H1 (cell line): Measurements from ENCODE around the gene KRT81. TPM values are rescaled to one million over a fixed set of nuclear protein-coding genes. Genes with fewer than 3 reads are reported as not detected.

Source experiments
- CTCF ChIA-PET: fragments of 300-600 bp; sonication (Branson Sonifier 250); formaldehyde crosslinking; loops from one replicate; lab custom pipeline; 2021; ENCODE audit not compliant: partially characterized antibody; lab: Charles Lee
- POLR2A ChIA-PET: fragments of 300-600 bp; sonication (Branson Sonifier 250); formaldehyde crosslinking; loops from one replicate; lab custom pipeline; 2021; ENCODE audit warnings: inconsistent platforms; ENCODE audit not compliant: partially characterized antibody; lab: Charles Lee
- DNase-seq, 2 experiments: peaks; one replicate each; pipeline versions ENCODE4 v3.0.0 to v3.0.0-alpha.2; 2010 to 2022; ENCODE audit warnings: low spot score in 2 of 2, low read depth in 1 of 2, mixed read lengths in 1 of 2
- FAIRE-seq: peaks from 2 replicates; lab custom pipeline; 2011; peaks lifted over from hg19 to GRCh38; lab: Jason Lieb, UNC
- H2AFZ ChIP-seq: 2 replicates; pipeline ENCODE4 v1.8.1; 2012; ENCODE audit warnings: low read length, inconsistent platforms
- H2AK5ac ChIP-seq: 2 replicates; pipeline ENCODE4 v1.6.1; 2013; ENCODE audit warnings: low read depth, low read length
- H2BK120ac ChIP-seq: replicated peaks from 2 replicates; pipeline ENCODE3; 2013; ENCODE audit warnings: low read depth, low read length, inconsistent platforms
- H2BK12ac ChIP-seq: 2 replicates; pipeline ENCODE4 v1.6.1; 2013; ENCODE audit warnings: low read depth, low read length
- H2BK15ac ChIP-seq: 2 replicates; pipeline ENCODE4 v1.6.1; 2013; ENCODE audit warnings: low read length
- H2BK20ac ChIP-seq: 2 replicates; pipeline ENCODE4 v1.6.1; 2013; ENCODE audit warnings: low read length
- H2BK5ac ChIP-seq: 2 replicates; pipeline ENCODE4 v1.6.1; 2013; ENCODE audit warnings: low read depth, low read length
- H3K14ac ChIP-seq: 2 replicates; pipeline ENCODE4 v1.6.1; 2013; ENCODE audit warnings: inconsistent platforms; ENCODE audit not compliant: insufficient read length
- H3K18ac ChIP-seq: 2 replicates; pipeline ENCODE4 v1.6.1; 2013; ENCODE audit warnings: low read length; ENCODE audit errors: extremely low read depth
- H3K23ac ChIP-seq: 2 replicates; pipeline ENCODE4 v1.6.1; 2013; ENCODE audit warnings: inconsistent platforms; ENCODE audit not compliant: insufficient read length
- H3K23me2 ChIP-seq: 2 replicates; pipeline ENCODE4 v1.6.1; 2013; ENCODE audit warnings: low read depth, low read length
- H3K27ac ChIP-seq: 2 replicates; pipeline ENCODE4 v1.6.1; 2011; ENCODE audit warnings: low read depth, low read length, inconsistent platforms
- H3K27me3 ChIP-seq, 4 experiments: replicated peaks in 1 of 4; 1 replicate in 1 of 4; 2 replicates in 3 of 4; pipeline versions ENCODE4 v1.6.1 to v1.8.1; 2011 to 2013; ENCODE audit warnings: low read length in 3 of 4, mild to moderate bottlenecking in 3 of 4, inconsistent platforms in 2 of 4, mixed read lengths in 2 of 4, moderate library complexity in 1 of 4; ENCODE audit not compliant: control insufficient read depth in 3 of 4, insufficient read depth in 3 of 4; ENCODE audit errors: extremely low read depth in 1 of 4
- H3K36me3 ChIP-seq, 4 experiments: 2 replicates each; pipeline versions ENCODE4 v1.6.1 to v1.8.1; 2011 to 2013; ENCODE audit warnings: mild to moderate bottlenecking in 4 of 4, low read length in 3 of 4, moderate library complexity in 2 of 4, control low read depth in 1 of 4, inconsistent platforms in 1 of 4; ENCODE audit not compliant: insufficient read depth in 4 of 4, control insufficient read depth in 2 of 4
- H3K4ac ChIP-seq: replicated peaks from 2 replicates; pipeline ENCODE3; 2013; ENCODE audit warnings: low read length, low read depth, mixed read lengths, inconsistent platforms; ENCODE audit not compliant: insufficient read length
- H3K4me1 ChIP-seq, 4 experiments: replicated peaks in 1 of 4; 1 replicate in 1 of 4; 2 replicates in 3 of 4; pipeline versions ENCODE4 v1.6.1 to v1.8.1; 2011 to 2013; ENCODE audit warnings: low read length in 3 of 4, inconsistent platforms in 2 of 4, mixed read lengths in 1 of 4; ENCODE audit not compliant: insufficient read depth in 4 of 4, control insufficient read depth in 3 of 4
- H3K4me2 ChIP-seq, 2 experiments: 2 replicates each; pipeline versions ENCODE4 v1.6.1 to v1.8.1; 2011 to 2013; ENCODE audit warnings: low read depth in 2 of 2, low read length in 2 of 2, control low read depth in 1 of 2, inconsistent platforms in 1 of 2, mild to moderate bottlenecking in 1 of 2; ENCODE audit not compliant: insufficient read depth in 1 of 2
- H3K4me3 ChIP-seq, 4 experiments: fragments of 200-600, 300-600 bp in 1 of 4; sonication (generic), shearing (Covaris generic), sonication (Bioruptor Twin) in 1 of 4; 2 replicates each; pipeline versions ENCODE4 v1.5.1 to v1.8.1; 2011 to 2016; ENCODE audit warnings: low read length in 4 of 4, low read depth in 3 of 4, control low read depth in 2 of 4, inconsistent platforms in 2 of 4, mild to moderate bottlenecking in 2 of 4, mixed read lengths in 1 of 4, moderate library complexity in 1 of 4; ENCODE audit not compliant: insufficient read depth in 2 of 4; ENCODE audit errors: extremely low read depth in 1 of 4
- H3K56ac ChIP-seq: replicated peaks from 2 replicates; pipeline ENCODE3; 2013; ENCODE audit warnings: low read depth, mild to moderate bottlenecking, mixed read lengths, low read length, inconsistent platforms; ENCODE audit not compliant: insufficient read length
- H3K79me1 ChIP-seq: 2 replicates; pipeline ENCODE4 v1.6.1; 2013; ENCODE audit warnings: low read depth, low read length, control low read depth
- H3K79me2 ChIP-seq, 2 experiments: 2 replicates each; pipeline versions ENCODE4 v1.6.1 to v1.8.1; 2012 to 2013; ENCODE audit warnings: low read length in 2 of 2, mild to moderate bottlenecking in 2 of 2, inconsistent platforms in 1 of 2; ENCODE audit not compliant: insufficient read depth in 2 of 2, control insufficient read depth in 1 of 2
- H3K9ac ChIP-seq, 4 experiments: replicated peaks in 1 of 4; 1 replicate in 1 of 4; 2 replicates in 3 of 4; pipeline versions ENCODE4 v1.6.1 to v1.8.1; 2011 to 2013; ENCODE audit warnings: low read depth in 3 of 4, low read length in 3 of 4, control low read depth in 2 of 4, mild to moderate bottlenecking in 2 of 4, moderate library complexity in 2 of 4, inconsistent platforms in 1 of 4; ENCODE audit errors: extremely low read depth in 1 of 4
- H3K9me3 ChIP-seq, 2 experiments: 2 replicates each; pipeline versions ENCODE4 v1.6.1 to v1.8.1; 2012 to 2013; ENCODE audit warnings: mild to moderate bottlenecking in 2 of 2, moderate library complexity in 2 of 2, control low read depth in 1 of 2, inconsistent platforms in 1 of 2, low read depth in 1 of 2, low read length in 1 of 2, mixed read lengths in 1 of 2; ENCODE audit not compliant: insufficient read depth in 2 of 2
- H4K20me1 ChIP-seq, 2 experiments: replicated peaks in 1 of 2; 2 replicates each; pipeline versions ENCODE3 to v1.8.1; 2011 to 2013; ENCODE audit warnings: inconsistent platforms in 2 of 2, low read length in 2 of 2, mild to moderate bottlenecking in 1 of 2; ENCODE audit not compliant: insufficient read depth in 2 of 2, control insufficient read depth in 1 of 2
- H4K5ac ChIP-seq: 2 replicates; pipeline ENCODE4 v1.6.1; 2013; ENCODE audit warnings: low read length, low read depth, mixed read lengths, inconsistent platforms; ENCODE audit not compliant: insufficient read length
- H4K8ac ChIP-seq: 2 replicates; pipeline ENCODE4 v1.8.0; 2013; ENCODE audit warnings: mild to moderate bottlenecking, moderate library complexity, low read length, inconsistent platforms; ENCODE audit not compliant: insufficient read depth; ENCODE audit errors: extremely low read depth
- H4K91ac ChIP-seq: replicated peaks from 2 replicates; pipeline ENCODE3; 2013; ENCODE audit warnings: low read length, mixed read lengths, inconsistent platforms; ENCODE audit not compliant: insufficient read length
- RBBP5 ChIP-seq: IDR thresholded peaks from 2 replicates; pipeline ENCODE4 v1.7.1; 2012; ENCODE audit warnings: low read depth, mild to moderate bottlenecking, inconsistent platforms, low read length, moderate library complexity, borderline replicate concordance
- RXRA ChIP-seq: IDR thresholded peaks from 2 replicates; pipeline ENCODE4 v1.6.1; 2011; ENCODE audit warnings: low read depth, mild to moderate bottlenecking, low read length, moderate library complexity; ENCODE audit not compliant: insufficient read depth
- WGBS, 2 experiments: shearing (Covaris generic) in 1 of 2; methylation state at CpG; one replicate each; pipeline versions ENCODE4 v1.1.6 to v1.1.7; 2013 to 2015; ENCODE audit warnings: low lambda C conversion rate in 2 of 2, mixed read lengths in 2 of 2, inconsistent platforms in 1 of 2, low coverage in 1 of 2, missing lambda C conversion rate in 1 of 2; ENCODE audit not compliant: insufficient replicate concordance in 2 of 2, insufficient coverage in 1 of 2, insufficient read length in 1 of 2; ENCODE audit errors: extremely low coverage in 1 of 2, missing lambda C conversion rate in 1 of 2; 5-methylcytosine and 5-hydroxymethylcytosine counted together
- polyA plus RNA-seq, 7 experiments: library from polyadenylated mRNA; depleted of rRNA in 3 of 7; stranded (reverse) in 5 of 7; unstranded in 2 of 7; fragments of >200 nt in 5 of 7; fragments of 200-250 nt in 2 of 7; gene quantifications; 1 replicate in 5 of 7; 2 replicates in 1 of 7; 4 replicates in 1 of 7; pipeline versions ENCODE4 v1.2.1 to v1.2.3, GENCODE V29; 2011 to 2013; ENCODE audit warnings: missing spikeins in 2 of 7, mixed read lengths in 2 of 7
- total RNA-seq: library from RNA; stranded (reverse); fragmentation: NEBNext Ultra II Directional; extraction: Animal tissue kit (Norgen Biotek cat#: 25700); gene quantifications from 2 replicates; pipeline ENCODE4 v1.2.1, GENCODE V29; 2021
- TF ChIP-seq, protein P1 (sequence below), 3 experiments: IDR thresholded peaks; 1 replicate in 2 of 3; 2 replicates in 1 of 3; pipeline versions ENCODE4 v1.5.1 to v1.6.1; 2011; ENCODE audit warnings: low read length in 3 of 3, mild to moderate bottlenecking in 3 of 3, inconsistent platforms in 2 of 3, low read depth in 1 of 3, moderate library complexity in 1 of 3; ENCODE audit not compliant: insufficient read depth in 1 of 3; ENCODE audit errors: control extremely low read depth in 1 of 3

KRT81 gene
- total and polyA plus RNA-seq, 2 of the 8 experiments (the other 6 are each of a cell fraction or from before 2014, with no cell fraction given), result not detected

DNA sequence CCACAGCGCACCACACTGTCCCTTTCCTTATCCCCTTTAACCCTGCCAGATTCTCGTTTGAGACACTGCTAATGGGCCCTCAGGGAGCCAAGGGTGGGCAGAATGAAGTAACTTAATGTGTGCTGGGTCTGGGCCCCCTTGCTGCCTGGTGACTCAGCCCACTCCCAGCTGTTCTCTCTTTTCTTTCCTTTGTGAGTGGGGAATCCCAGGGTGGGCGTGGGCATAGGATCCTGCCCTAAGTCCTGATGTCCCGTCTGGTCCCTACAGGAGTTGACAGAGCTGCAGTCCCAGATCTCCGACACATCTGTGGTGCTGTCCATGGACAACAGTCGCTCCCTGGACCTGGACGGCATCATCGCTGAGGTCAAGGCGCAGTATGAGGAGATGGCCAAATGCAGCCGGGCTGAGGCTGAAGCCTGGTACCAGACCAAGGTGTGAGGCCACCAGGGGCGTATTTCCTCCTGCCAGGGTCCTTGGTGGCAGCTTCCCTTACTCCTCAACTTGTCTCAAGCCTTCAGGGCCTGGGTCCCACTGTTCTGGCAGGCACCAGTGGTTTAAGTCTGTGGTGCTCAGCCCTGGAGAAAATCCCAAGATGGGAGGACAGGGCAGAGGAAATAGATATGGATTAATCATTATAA lies 50.0 kb downstream of the KRT81 start:
- Histone ChIP-seq H3K9ac (no peak overlapping the region), H3K4me1 (peaks cover 6 to 19% (median 16%) of the 10 kb centered on the region in 4 experiments), H3K23me2 (no peaks in the 10 kb centered on the region; the same call in 1 of the 2 replicates), H3K4ac (no peak overlapping the region), H4K8ac (no peak overlapping the region), H4K91ac (no peak overlapping the region), H3K4me3 (no peak overlapping the region), H3K79me1 (no peaks in the 10 kb centered on the region), H2AK5ac (no peak overlapping the region), H2BK12ac (no peak overlapping the region), H3K27me3 (peaks cover 0 to 2% (median 0%) of the 10 kb centered on the region in 4 experiments; a peak in 2 of 7 replicates), H2BK20ac (no peak overlapping the region), H3K36me3 (no peaks in the 10 kb centered on the region; a peak in 1 of 8 replicates), H3K23ac (no peak overlapping the region), H3K56ac (no peak overlapping the region), H3K9me3 (no peaks in the 10 kb centered on the region), H3K4me2 (no peak overlapping the region), H4K5ac (no peak overlapping the region), H4K20me1 (no peaks in the 10 kb centered on the region), H3K14ac (no peak overlapping the region), H3K18ac (no peak overlapping the region), H2BK15ac (no peak overlapping the region), H3K79me2 (no peaks in the 10 kb centered on the region), H2AFZ (no peak overlapping the region), H3K27ac (no peak overlapping the region), H2BK5ac (no peak overlapping the region), H2BK120ac (no peak overlapping the region)
- ChIA-PET POLR2A (interaction anchor here (1.0 to 1.9 kb wide), 2 partner anchors 10 to 16 kb away, joined by 3 to 7 read pairs; no protein-coding TSS in a partner anchor), CTCF (interaction anchor here (0.6 to 17.6 kb wide), 16 partner anchors 9 to 305 kb away, joined by 3 to 151 read pairs (median 4); partner anchors contain the start of gene KRT83)
- DNase-seq (no peak), FAIRE-seq (no peak)
- 79% methylated on average over 11 of the region's 11 CpGs; no CpG with 5 or more reads in 1 of the 2 experiments for WGBS, 2 experiments
- TF ChIP-seq RXRA (no peak), RBBP5 (no peak)
- TF ChIP-seq, protein P1, sequence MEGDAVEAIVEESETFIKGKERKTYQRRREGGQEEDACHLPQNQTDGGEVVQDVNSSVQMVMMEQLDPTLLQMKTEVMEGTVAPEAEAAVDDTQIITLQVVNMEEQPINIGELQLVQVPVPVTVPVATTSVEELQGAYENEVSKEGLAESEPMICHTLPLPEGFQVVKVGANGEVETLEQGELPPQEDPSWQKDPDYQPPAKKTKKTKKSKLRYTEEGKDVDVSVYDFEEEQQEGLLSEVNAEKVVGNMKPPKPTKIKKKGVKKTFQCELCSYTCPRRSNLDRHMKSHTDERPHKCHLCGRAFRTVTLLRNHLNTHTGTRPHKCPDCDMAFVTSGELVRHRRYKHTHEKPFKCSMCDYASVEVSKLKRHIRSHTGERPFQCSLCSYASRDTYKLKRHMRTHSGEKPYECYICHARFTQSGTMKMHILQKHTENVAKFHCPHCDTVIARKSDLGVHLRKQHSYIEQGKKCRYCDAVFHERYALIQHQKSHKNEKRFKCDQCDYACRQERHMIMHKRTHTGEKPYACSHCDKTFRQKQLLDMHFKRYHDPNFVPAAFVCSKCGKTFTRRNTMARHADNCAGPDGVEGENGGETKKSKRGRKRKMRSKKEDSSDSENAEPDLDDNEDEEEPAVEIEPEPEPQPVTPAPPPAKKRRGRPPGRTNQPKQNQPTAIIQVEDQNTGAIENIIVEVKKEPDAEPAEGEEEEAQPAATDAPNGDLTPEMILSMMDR (IDR thresholded peaks at IDR 0.05; ENCODE audit: control extremely low read depth in 1 of 3, insufficient read depth in 1 of 3, low read depth in 1 of 3, low read length in 3 of 3), result peak; percentile 27 to 57 (median 43); a peak in 2 of 4 replicates
